WTC11 (cell line): ENCODE results near the gene FLT3LG. TPM values are rescaled to one million over a fixed set of nuclear protein-coding genes. Genes with fewer than 3 reads are reported as not detected.

Experiments used
- ATAC-seq: fragments of 200-7000 bp; cut with Tn5 transposase; 2 replicates; pipeline ENCODE4 v1.10.0; 2021; ENCODE audit warnings: mild to moderate bottlenecking, moderate library complexity
- CTCF ChIA-PET: fragments of 300-600 bp; sonication (Branson Sonifier 250); formaldehyde crosslinking; loops from one replicate; lab custom pipeline; 2021; ENCODE audit warnings: antibody characterized with exemption; lab: Charles Lee
- POLR2A ChIA-PET: fragments of 350-600 bp; sonication (Branson Sonifier 250); formaldehyde crosslinking; loops from one replicate; lab custom pipeline; 2021; ENCODE audit warnings: antibody characterized with exemption; lab: Charles Lee
- DNase-seq: peaks from one replicate; pipeline ENCODE4 v3.0.0; 2021; ENCODE audit warnings: low spot score
- H3K27ac Mint-ChIP-seq: 2 replicates; pipeline ENCODE4 v1.8.0; 2021; ENCODE audit warnings: mixed read lengths
- H3K27me3 Mint-ChIP-seq: 2 replicates; pipeline ENCODE4 v1.8.0; 2021; ENCODE audit warnings: low read depth, mild to moderate bottlenecking, moderate library complexity, mixed read lengths
- H3K36me3 Mint-ChIP-seq: 2 replicates; pipeline ENCODE4 v1.8.0; 2021; ENCODE audit warnings: mixed read lengths
- H3K4me1 Mint-ChIP-seq: 2 replicates; pipeline ENCODE4 v1.8.0; 2022; ENCODE audit warnings: mixed read lengths
- H3K4me3 Mint-ChIP-seq: 2 replicates; pipeline ENCODE4 v1.8.0; 2021; ENCODE audit warnings: mild to moderate bottlenecking, moderate library complexity, mixed read lengths
- H3K9me3 Mint-ChIP-seq: 2 replicates; pipeline ENCODE4 v1.8.0; 2021; ENCODE audit warnings: mixed read lengths
- ATF2 ChIP-seq: sonication (generic); formaldehyde crosslinking; IDR thresholded peaks from 2 replicates; pipeline ENCODE4 v1.8.1; 2022; ENCODE audit warnings: low read depth, missing genetic modification reagents, borderline replicate concordance
- ERG ChIP-seq: fragments of 250-450 bp; sonication (Bioruptor Pico); IDR thresholded peaks from 2 replicates; pipeline ENCODE4 v1.8.0; 2021; ENCODE audit warnings: mild to moderate bottlenecking
- FOXP4 ChIP-seq: sonication (generic); formaldehyde crosslinking; IDR thresholded peaks from 2 replicates; pipeline ENCODE4 v1.8.0; 2022; ENCODE audit warnings: mild to moderate bottlenecking, missing genetic modification reagents
- HMGXB4 ChIP-seq: sonication (generic); formaldehyde crosslinking; IDR thresholded peaks from 2 replicates; pipeline ENCODE4 v1.8.1; 2023; ENCODE audit warnings: mild to moderate bottlenecking, moderate library complexity, missing genetic modification reagents
- JUN ChIP-seq: sonication (generic); formaldehyde crosslinking; IDR thresholded peaks from 2 replicates; pipeline ENCODE4 v1.8.0; 2023; ENCODE audit warnings: mild to moderate bottlenecking, missing genetic modification reagents
- KAT7 ChIP-seq: sonication (generic); formaldehyde crosslinking; IDR thresholded peaks from 2 replicates; pipeline ENCODE4 v1.8.1; 2023; ENCODE audit warnings: missing genetic modification reagents, mild to moderate bottlenecking, borderline replicate concordance
- USF1 ChIP-seq: sonication (generic); formaldehyde crosslinking; IDR thresholded peaks from 2 replicates; pipeline ENCODE4 v1.8.0; 2022; ENCODE audit warnings: mild to moderate bottlenecking, missing genetic modification reagents
- ZBTB21 ChIP-seq: sonication (generic); formaldehyde crosslinking; IDR thresholded peaks from 2 replicates; pipeline ENCODE4 v1.8.1; 2023; ENCODE audit warnings: mild to moderate bottlenecking, missing genetic modification reagents, borderline replicate concordance
- ZNF121 ChIP-seq: sonication (generic); formaldehyde crosslinking; IDR thresholded peaks from 2 replicates; pipeline ENCODE4 v1.8.0; 2023; ENCODE audit warnings: missing genetic modification reagents
- ZNF263 ChIP-seq: sonication (generic); formaldehyde crosslinking; IDR thresholded peaks from 2 replicates; pipeline ENCODE4 v1.8.1; 2022; ENCODE audit warnings: low read depth, mild to moderate bottlenecking, moderate library complexity, missing genetic modification reagents
- ZNF423 ChIP-seq: fragments of 250-450 bp; sonication (Bioruptor Pico); IDR thresholded peaks from 2 replicates; pipeline ENCODE4 v2.1.2; 2022; ENCODE audit warnings: mild to moderate bottlenecking, moderate library complexity
- ZNF671 ChIP-seq: fragments of 250-450 bp; sonication (Bioruptor Pico); IDR thresholded peaks from 2 replicates; pipeline ENCODE4 v1.8.0; 2021; ENCODE audit warnings: mild to moderate bottlenecking
- total RNA-seq: library from RNA; stranded (reverse); gene quantifications from 3 replicates; pipeline ENCODE4 v1.2.3, GENCODE V29; 2021
- TF ChIP-seq, protein P1 (sequence below): fragments of 250-450 bp; sonication (Bioruptor Pico); IDR thresholded peaks from 2 replicates; pipeline ENCODE4 v1.9.0; 2021; ENCODE audit warnings: moderate library complexity, mild to moderate bottlenecking, inconsistent platforms, borderline replicate concordance
- TF ChIP-seq, protein P2 (sequence below): sonication (generic); formaldehyde crosslinking; IDR thresholded peaks from 2 replicates; pipeline ENCODE4 v1.8.0; 2022; ENCODE audit warnings: missing genetic modification reagents
- TF ChIP-seq, protein P3 (sequence below): sonication (generic); formaldehyde crosslinking; IDR thresholded peaks from 2 replicates; pipeline ENCODE4 v1.8.1; 2022; ENCODE audit warnings: low read depth, mild to moderate bottlenecking, moderate library complexity, missing genetic modification reagents, borderline replicate concordance

The FLT3LG gene
- total RNA-seq, 1 experiment from 2014 or later = 2.9 TPM

GRCh38 chr19:49512970-49513745 lies 39.1 kb downstream of the FLT3LG start (continued):
- TF ChIP-seq ATF2 (CRISPR knock-in tag) (no peak), USF1 (CRISPR knock-in tag) (peak; percentile 90), ZNF671 (no peak), HMGXB4 (CRISPR knock-in tag) (peak; percentile 35; the same call in 1 of the 2 replicates), ZNF423 (CRISPR knock-in tag) (peak; percentile 77), FOXP4 (CRISPR knock-in tag) (peak; percentile 15; the same call in 1 of the 2 replicates)
- TF ChIP-seq, all 79 proteins: peak for 9

- Mint-ChIP-seq H3K36me3 (peaks cover 6% of the 10 kb centered on the region), H3K9me3 (no peaks in the 10 kb centered on the region), H3K4me1 (peaks cover 28% of the 10 kb centered on the region), H3K4me3 (peak overlapping the region; percentile 79), H3K27ac (no peak overlapping the region), H3K27me3 (no peaks in the 10 kb centered on the region)
- TF ChIP-seq ERG (CRISPR knock-in tag) (no peak), KAT7 (CRISPR knock-in tag) (no peak), ZNF121 (CRISPR knock-in tag) (peak; percentile 95)
- POLR2A ChIA-PET = interaction anchor here (0.5 to 1.7 kb wide), 4 partner anchors 11 to 162 kb away, joined by 3 to 4 read pairs (median 4); partner anchors contain the start of gene RCN3
- ATAC-seq (no peak), DNase-seq (no peak)
- CTCF ChIA-PET = interaction anchor here (0.6 to 3.3 kb wide), 8 partner anchors 11 to 170 kb away, joined by 3 to 40 read pairs (median 5); partner anchors contain the start of gene ALDH16A1
Observed at GRCh38 chr19:49513746-49514118, 39.7 kb downstream of the FLT3LG start.

DNA sequence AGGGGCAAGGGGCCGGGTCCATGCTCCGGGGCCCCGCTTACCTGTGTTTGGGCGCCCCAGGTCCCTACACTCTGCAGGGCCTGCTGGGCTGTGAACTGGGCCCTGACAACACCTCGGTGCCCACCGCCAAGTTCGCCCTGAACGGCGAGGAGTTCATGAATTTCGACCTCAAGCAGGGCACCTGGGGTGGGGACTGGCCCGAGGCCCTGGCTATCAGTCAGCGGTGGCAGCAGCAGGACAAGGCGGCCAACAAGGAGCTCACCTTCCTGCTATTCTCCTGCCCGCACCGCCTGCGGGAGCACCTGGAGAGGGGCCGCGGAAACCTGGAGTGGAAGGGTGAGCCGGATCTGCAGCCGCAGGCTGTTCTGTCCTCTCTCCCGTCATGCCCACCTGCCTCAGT lies 40.1 kb downstream of the FLT3LG start:
- CTCF ChIA-PET = interaction anchor here (0.6 to 3.3 kb wide), 6 partner anchors 11 to 169 kb away, joined by 4 to 40 read pairs (median 6); no protein-coding TSS in a partner anchor
- no peak for ATAC-seq

More for the DNA sequence above, 40.1 kb downstream of the FLT3LG start:
- TF ChIP-seq, protein P1, sequence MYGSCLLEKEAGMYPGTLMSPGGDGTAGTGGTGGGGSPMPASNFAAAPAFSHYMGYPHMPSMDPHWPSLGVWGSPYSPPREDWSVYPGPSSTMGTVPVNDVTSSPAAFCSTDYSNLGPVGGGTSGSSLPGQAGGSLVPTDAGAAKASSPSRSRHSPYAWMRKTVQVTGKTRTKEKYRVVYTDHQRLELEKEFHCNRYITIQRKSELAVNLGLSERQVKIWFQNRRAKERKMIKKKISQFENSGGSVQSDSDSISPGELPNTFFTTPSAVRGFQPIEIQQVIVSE (CRISPR knock-in tag) = no peak
- TF ChIP-seq ZBTB21 (CRISPR knock-in tag) (no peak), ZNF263 (CRISPR knock-in tag) (no peak), JUN (CRISPR knock-in tag) (no peak)
- TF ChIP-seq, protein P2, sequence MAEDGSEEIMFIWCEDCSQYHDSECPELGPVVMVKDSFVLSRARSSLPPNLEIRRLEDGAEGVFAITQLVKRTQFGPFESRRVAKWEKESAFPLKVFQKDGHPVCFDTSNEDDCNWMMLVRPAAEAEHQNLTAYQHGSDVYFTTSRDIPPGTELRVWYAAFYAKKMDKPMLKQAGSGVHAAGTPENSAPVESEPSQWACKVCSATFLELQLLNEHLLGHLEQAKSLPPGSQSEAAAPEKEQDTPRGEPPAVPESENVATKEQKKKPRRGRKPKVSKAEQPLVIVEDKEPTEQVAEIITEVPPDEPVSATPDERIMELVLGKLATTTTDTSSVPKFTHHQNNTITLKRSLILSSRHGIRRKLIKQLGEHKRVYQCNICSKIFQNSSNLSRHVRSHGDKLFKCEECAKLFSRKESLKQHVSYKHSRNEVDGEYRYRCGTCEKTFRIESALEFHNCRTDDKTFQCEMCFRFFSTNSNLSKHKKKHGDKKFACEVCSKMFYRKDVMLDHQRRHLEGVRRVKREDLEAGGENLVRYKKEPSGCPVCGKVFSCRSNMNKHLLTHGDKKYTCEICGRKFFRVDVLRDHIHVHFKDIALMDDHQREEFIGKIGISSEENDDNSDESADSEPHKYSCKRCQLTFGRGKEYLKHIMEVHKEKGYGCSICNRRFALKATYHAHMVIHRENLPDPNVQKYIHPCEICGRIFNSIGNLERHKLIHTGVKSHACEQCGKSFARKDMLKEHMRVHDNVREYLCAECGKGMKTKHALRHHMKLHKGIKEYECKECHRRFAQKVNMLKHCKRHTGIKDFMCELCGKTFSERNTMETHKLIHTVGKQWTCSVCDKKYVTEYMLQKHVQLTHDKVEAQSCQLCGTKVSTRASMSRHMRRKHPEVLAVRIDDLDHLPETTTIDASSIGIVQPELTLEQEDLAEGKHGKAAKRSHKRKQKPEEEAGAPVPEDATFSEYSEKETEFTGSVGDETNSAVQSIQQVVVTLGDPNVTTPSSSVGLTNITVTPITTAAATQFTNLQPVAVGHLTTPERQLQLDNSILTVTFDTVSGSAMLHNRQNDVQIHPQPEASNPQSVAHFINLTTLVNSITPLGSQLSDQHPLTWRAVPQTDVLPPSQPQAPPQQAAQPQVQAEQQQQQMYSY (CRISPR knock-in tag) = peak; percentile 92
- TF ChIP-seq, protein P3, sequence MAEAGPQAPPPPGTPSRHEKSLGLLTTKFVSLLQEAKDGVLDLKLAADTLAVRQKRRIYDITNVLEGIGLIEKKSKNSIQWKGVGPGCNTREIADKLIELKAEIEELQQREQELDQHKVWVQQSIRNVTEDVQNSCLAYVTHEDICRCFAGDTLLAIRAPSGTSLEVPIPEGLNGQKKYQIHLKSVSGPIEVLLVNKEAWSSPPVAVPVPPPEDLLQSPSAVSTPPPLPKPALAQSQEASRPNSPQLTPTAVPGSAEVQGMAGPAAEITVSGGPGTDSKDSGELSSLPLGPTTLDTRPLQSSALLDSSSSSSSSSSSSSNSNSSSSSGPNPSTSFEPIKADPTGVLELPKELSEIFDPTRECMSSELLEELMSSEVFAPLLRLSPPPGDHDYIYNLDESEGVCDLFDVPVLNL (CRISPR knock-in tag) = no peak
- TF ChIP-seq, all 79 proteins: peak for 1
- Mint-ChIP-seq H3K4me1 (peaks cover 28% of the 10 kb centered on the region), H3K27me3 (no peaks in the 10 kb centered on the region), H3K36me3 (peaks cover 8% of the 10 kb centered on the region), H3K4me3 (peak overlapping the region; percentile 79), H3K27ac (no peak overlapping the region), H3K9me3 (no peaks in the 10 kb centered on the region)
- POLR2A ChIA-PET = interaction anchor here (0.5 to 1.7 kb wide), 4 partner anchors 11 to 161 kb away, joined by 3 to 4 read pairs (median 4); partner anchors contain the start of gene RCN3
- peak; percentile 44 for DNase-seq
